Measurements from ENCODE around the gene TERT. TPM values are rescaled to one million over a fixed set of nuclear protein-coding genes. Genes with fewer than 3 reads are reported as not detected.

Gene TERT
- total RNA-seq, 3 donors from 2014 or later (not counting 1 experiment from before 2014, with no cell fraction given) = not detected

DNA sequence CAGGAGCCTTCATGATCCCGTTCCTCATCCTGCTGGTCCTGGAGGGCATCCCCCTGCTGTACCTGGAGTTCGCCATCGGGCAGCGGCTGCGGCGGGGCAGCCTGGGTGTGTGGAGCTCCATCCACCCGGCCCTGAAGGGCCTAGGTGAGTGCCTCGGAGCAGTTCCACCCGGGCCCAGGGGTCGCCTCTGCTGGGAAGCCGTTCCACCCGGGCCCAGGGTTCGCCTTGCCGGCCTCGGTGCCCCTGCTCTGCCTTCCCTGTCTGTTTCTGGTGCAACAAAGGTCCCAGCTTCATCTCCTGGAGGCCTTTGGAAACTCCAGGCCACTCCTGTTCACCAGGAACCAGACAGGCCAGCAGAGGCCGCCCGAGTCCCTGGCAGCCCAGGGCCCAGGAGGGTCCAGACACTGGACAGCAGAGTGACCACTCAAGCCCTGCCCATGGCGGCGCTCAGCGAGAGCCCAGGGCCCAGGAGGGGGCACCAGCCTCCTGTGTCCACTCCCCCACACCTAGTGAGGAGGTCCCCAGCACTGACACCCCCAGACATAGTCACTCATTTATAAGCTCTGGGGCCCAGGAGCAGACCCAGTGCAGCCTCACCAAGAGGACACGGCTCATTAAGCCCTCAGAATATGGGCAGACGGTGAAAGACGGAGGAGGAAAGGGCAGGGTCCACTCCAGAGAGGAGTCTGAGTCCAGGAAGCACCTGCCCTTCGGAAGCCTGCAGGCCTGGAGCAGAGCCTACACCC lies 86.0 kb downstream of the TERT start:
- Histone ChIP-seq H3K4me3 (ENCODE audit: low read length) (no peak overlapping the region), H3K36me3 (ENCODE audit: control insufficient read depth, insufficient read depth, low read length) (no peaks in the 10 kb centered on the region), H3K9me3 (ENCODE audit: control insufficient read depth, insufficient read depth, low read length) (no peaks in the 10 kb centered on the region), H3K4me1 (ENCODE audit: control insufficient read depth, insufficient read depth, low read length) (no peaks in the 10 kb centered on the region), H3K27me3 (ENCODE audit: control insufficient read depth, insufficient read depth, low read length) (no peaks in the 10 kb centered on the region), H3K27ac (ENCODE audit: low read length) (no peak overlapping the region)
- H3K27ac Mint-ChIP-seq = no peak overlapping the region
- TF ChIP-seq, protein P1, sequence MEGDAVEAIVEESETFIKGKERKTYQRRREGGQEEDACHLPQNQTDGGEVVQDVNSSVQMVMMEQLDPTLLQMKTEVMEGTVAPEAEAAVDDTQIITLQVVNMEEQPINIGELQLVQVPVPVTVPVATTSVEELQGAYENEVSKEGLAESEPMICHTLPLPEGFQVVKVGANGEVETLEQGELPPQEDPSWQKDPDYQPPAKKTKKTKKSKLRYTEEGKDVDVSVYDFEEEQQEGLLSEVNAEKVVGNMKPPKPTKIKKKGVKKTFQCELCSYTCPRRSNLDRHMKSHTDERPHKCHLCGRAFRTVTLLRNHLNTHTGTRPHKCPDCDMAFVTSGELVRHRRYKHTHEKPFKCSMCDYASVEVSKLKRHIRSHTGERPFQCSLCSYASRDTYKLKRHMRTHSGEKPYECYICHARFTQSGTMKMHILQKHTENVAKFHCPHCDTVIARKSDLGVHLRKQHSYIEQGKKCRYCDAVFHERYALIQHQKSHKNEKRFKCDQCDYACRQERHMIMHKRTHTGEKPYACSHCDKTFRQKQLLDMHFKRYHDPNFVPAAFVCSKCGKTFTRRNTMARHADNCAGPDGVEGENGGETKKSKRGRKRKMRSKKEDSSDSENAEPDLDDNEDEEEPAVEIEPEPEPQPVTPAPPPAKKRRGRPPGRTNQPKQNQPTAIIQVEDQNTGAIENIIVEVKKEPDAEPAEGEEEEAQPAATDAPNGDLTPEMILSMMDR (IDR thresholded peaks at IDR 0.05) = no peak
- no peaks in the 10 kb centered on the region for H3K9me3 Mint-ChIP-seq
- no peak overlapping the region for H3K4me3 Mint-ChIP-seq
- intact Hi-C loops (cut with micrococcal nuclease) = no loop called here
- 89% methylated on average over 24 of the region's 24 CpGs for WGBS (ENCODE audit: insufficient coverage)
- peaks cover 4 to 8% of the 10 kb centered on the region in 2 donors for H3K27me3 Mint-ChIP-seq (ENCODE audit: low read depth in 2 of 2)
- no peaks in the 10 kb centered on the region for H3K4me1 Mint-ChIP-seq
- DNase-seq (no peak), ATAC-seq (no peak)
- H3K36me3 Mint-ChIP-seq = no peaks in the 10 kb centered on the region

DNA sequence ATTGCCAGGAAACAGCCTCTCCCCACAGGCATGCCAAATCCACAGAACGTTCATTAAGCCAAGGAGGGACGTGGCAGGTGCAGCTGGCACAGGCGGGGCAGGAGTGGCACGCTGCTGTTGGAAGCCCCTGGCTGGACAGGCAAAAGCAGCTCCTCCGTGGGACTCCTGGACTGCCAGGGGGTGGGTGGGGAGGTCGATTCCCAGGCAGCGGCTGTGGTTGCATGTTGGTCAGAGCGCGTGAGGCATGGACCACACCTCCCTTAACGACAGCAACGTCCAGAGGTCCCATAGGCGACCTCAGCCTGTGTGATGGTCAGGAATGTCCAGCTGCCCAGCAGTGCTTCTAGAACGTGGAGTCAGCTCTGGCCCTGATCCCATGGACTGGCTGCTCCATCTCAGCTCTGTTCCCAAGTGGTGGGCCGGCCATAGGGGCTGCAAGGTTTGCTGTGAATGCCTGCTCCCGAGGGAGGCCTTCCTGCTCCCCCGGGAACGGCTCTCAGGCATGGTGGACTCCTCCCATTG lies 86.6 kb downstream of the TERT start:
- Mint-ChIP-seq H3K4me3 (no peak overlapping the region), H3K27me3 (ENCODE audit: low read depth in 2 of 2) (peaks cover 4 to 8% of the 10 kb centered on the region in 2 donors), H3K27ac (no peak overlapping the region), H3K4me1 (no peaks in the 10 kb centered on the region), H3K36me3 (no peaks in the 10 kb centered on the region), H3K9me3 (no peaks in the 10 kb centered on the region)
- Histone ChIP-seq H3K9me3 (ENCODE audit: control insufficient read depth, insufficient read depth, low read length) (no peaks in the 10 kb centered on the region), H3K27me3 (ENCODE audit: control insufficient read depth, insufficient read depth, low read length) (no peaks in the 10 kb centered on the region), H3K36me3 (ENCODE audit: control insufficient read depth, insufficient read depth, low read length) (no peaks in the 10 kb centered on the region), H3K27ac (ENCODE audit: low read length) (no peak overlapping the region), H3K4me3 (ENCODE audit: low read length) (no peak overlapping the region), H3K4me1 (ENCODE audit: control insufficient read depth, insufficient read depth, low read length) (no peaks in the 10 kb centered on the region)
- DNase-seq (no peak), ATAC-seq (no peak)
- intact Hi-C loops (cut with micrococcal nuclease) = no loop called here
- 81% methylated on average over 17 of the region's 17 CpGs for WGBS (ENCODE audit: insufficient coverage)
- TF ChIP-seq, protein P1 (IDR thresholded peaks at IDR 0.05) = no peak

DNA sequence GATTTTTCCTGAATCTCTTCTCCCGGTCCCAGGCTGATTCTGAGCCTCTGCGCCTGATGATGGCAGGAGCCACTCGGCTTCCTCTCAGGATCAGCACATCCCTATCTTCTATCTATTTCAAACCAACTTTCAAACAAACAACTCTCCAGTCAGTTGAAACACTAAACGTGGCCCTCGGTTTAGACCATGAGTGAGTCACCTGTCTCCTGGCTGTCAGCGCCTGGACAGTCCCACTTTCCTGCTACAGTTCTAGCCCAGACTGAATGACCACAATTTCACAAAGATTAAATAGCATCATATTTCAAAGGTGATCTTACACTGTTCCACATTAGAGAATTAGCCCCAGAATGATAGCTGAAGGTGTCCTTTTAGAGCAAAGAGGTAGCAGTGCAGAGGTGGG lies 87.3 kb downstream of the TERT start:
- WGBS (ENCODE audit: insufficient coverage) = 85% methylated on average over 6 of the region's 6 CpGs
- Mint-ChIP-seq H3K4me1 (no peaks in the 10 kb centered on the region), H3K27ac (no peak overlapping the region)

More for the DNA sequence above, 87.3 kb downstream of the TERT start:
- Histone ChIP-seq H3K36me3 (ENCODE audit: control insufficient read depth, insufficient read depth, low read length) (no peaks in the 10 kb centered on the region), H3K4me1 (ENCODE audit: control insufficient read depth, insufficient read depth, low read length) (no peaks in the 10 kb centered on the region), H3K27ac (ENCODE audit: low read length) (no peak overlapping the region), H3K27me3 (ENCODE audit: control insufficient read depth, insufficient read depth, low read length) (no peaks in the 10 kb centered on the region), H3K4me3 (ENCODE audit: low read length) (no peak overlapping the region), H3K9me3 (ENCODE audit: control insufficient read depth, insufficient read depth, low read length) (no peaks in the 10 kb centered on the region)
- TF ChIP-seq, protein P1 (IDR thresholded peaks at IDR 0.05) = no peak
- peaks cover 4 to 8% of the 10 kb centered on the region in 2 donors for H3K27me3 Mint-ChIP-seq (ENCODE audit: low read depth in 2 of 2)
- intact Hi-C loops (cut with micrococcal nuclease) = no loop called here
- no peaks in the 10 kb centered on the region for H3K36me3 Mint-ChIP-seq
- DNase-seq (no peak), ATAC-seq (no peak)
- H3K9me3 Mint-ChIP-seq = no peaks in the 10 kb centered on the region
- no peak overlapping the region for H3K4me3 Mint-ChIP-seq
